Caco-2 (cell line): ENCODE results near the gene CD58. TPM values are rescaled to one million over a fixed set of nuclear protein-coding genes. Genes with fewer than 3 reads are reported as not detected.

Source experiments
- BruUV-seq: library from RNA; stranded (reverse); fragments of 400-500 nt; replicated peaks from 2 replicates; lab custom pipeline; 2021; lab: Mats Ljungman, UMichigan
- CTCF ChIA-PET: fragments of 300-600 bp; sonication (Branson Sonifier 250); formaldehyde crosslinking; loops from one replicate; lab custom pipeline; 2022; ENCODE audit warnings: antibody characterized with exemption; lab: Charles Lee
- POLR2A ChIA-PET: fragments of 300-600 bp; sonication (Branson Sonifier 250); formaldehyde crosslinking; loops from one replicate; lab custom pipeline; 2022; ENCODE audit warnings: antibody characterized with exemption; lab: Charles Lee
- DNase-seq, 2 experiments: peaks; one replicate each; pipeline versions ENCODE4 v3.0.0 to v3.0.0-alpha.2; 2020 to 2022
- H3K27me3 ChIP-seq: replicated peaks from 2 replicates; pipeline ENCODE4 v1.6.0; 2011; ENCODE audit warnings: low read length; ENCODE audit not compliant: control insufficient read depth, insufficient read depth
- H3K36me3 ChIP-seq: 2 replicates; pipeline ENCODE4 v1.5.1; 2011; ENCODE audit warnings: low read length; ENCODE audit not compliant: control insufficient read depth, insufficient read depth
- H3K4me1 ChIP-seq: fragments of 250-450 bp; sonication (Bioruptor Pico); 2 replicates; pipeline ENCODE4 v1.5.1; 2020; ENCODE audit warnings: mild to moderate bottlenecking
- H3K4me3 ChIP-seq: 2 replicates; pipeline ENCODE4 v1.5.1; 2011; ENCODE audit warnings: low read depth, mild to moderate bottlenecking, control low read depth, low read length
- H3K9me3 ChIP-seq: fragments of 250-450 bp; sonication (Bioruptor Pico); 2 replicates; pipeline ENCODE4 v1.5.1; 2020; ENCODE audit warnings: mild to moderate bottlenecking, moderate library complexity
- H3K27ac Mint-ChIP-seq: one replicate; pipeline ENCODE4 v1.8.0; 2022; ENCODE audit warnings: mixed read lengths; ENCODE audit not compliant: unreplicated experiment
- H3K27me3 Mint-ChIP-seq: one replicate; pipeline ENCODE4 v1.8.0; 2022; ENCODE audit warnings: mixed read lengths; ENCODE audit not compliant: insufficient read depth, unreplicated experiment
- H3K36me3 Mint-ChIP-seq: one replicate; pipeline ENCODE4 v1.8.0; 2022; ENCODE audit warnings: mild to moderate bottlenecking, mixed read lengths; ENCODE audit not compliant: insufficient read depth, unreplicated experiment
- H3K4me1 Mint-ChIP-seq: one replicate; pipeline ENCODE4 v1.8.0; 2022; ENCODE audit warnings: low read depth, mixed read lengths; ENCODE audit not compliant: unreplicated experiment
- H3K4me3 Mint-ChIP-seq: one replicate; pipeline ENCODE4 v1.8.0; 2022; ENCODE audit warnings: mild to moderate bottlenecking, moderate library complexity, mixed read lengths; ENCODE audit not compliant: unreplicated experiment
- H3K9me3 Mint-ChIP-seq: one replicate; pipeline ENCODE4 v1.8.0; 2022; ENCODE audit warnings: mixed read lengths; ENCODE audit not compliant: unreplicated experiment
- intact Hi-C: fragments of 100-400 bp; cut with micrococcal nuclease; formaldehyde crosslinking; loops from one replicate; pipeline ENCODE4 v1.10.0; 2022; ENCODE audit not compliant: unreplicated experiment
- total RNA-seq: library from RNA; stranded (reverse); gene quantifications from 2 replicates; pipeline ENCODE4 v1.2.3, GENCODE V29; 2022
- TF ChIP-seq, protein P1 (sequence below), 2 experiments: fragments of 200-600 bp in 1 of 2; IDR thresholded peaks; 1 replicate in 1 of 2; 2 replicates in 1 of 2; pipeline versions ENCODE4 v1.5.1 to v1.8.0; 2011 to 2022; ENCODE audit warnings: antibody characterized with exemption in 1 of 2, control low read depth in 1 of 2, inconsistent platforms in 1 of 2, low read depth in 1 of 2, low read length in 1 of 2, mild to moderate bottlenecking in 1 of 2, moderate library complexity in 1 of 2; ENCODE audit not compliant: insufficient read depth in 1 of 2, severe bottlenecking in 1 of 2, unreplicated experiment in 1 of 2

Gene CD58
- total RNA-seq, 1 experiment from 2014 or later, result 5.6 TPM

DNA sequence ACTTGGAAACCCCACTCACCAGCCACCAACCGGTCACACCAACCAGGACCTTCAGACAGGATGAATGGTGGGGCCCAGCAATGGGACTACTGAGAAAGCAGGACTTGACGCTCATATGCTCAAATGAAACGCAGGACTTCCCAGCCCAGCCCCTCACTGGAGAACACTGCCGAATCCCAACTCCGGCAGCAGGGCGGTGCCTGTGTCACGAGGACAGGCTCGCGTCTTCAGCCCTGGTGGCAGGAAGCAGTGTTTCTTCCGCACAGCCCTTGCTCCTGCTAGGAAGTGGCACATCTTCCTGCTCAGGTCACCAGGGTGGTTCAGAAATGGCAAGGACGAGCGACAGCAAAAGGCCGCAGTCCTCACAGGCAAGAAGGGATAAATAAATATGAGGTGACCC lies 38.9 kb downstream of the CD58 start:
- peaks cover 9% of the 10 kb centered on the region for H3K36me3 Mint-ChIP-seq
- Histone ChIP-seq H3K4me3 (no peak overlapping the region), H3K27me3 (no peaks in the 10 kb centered on the region), H3K9me3 (no peaks in the 10 kb centered on the region), H3K36me3 (no peaks in the 10 kb centered on the region), H3K4me1 (no peaks in the 10 kb centered on the region)
- ChIA-PET CTCF (no interaction called here), POLR2A (no interaction called here)
- intact Hi-C loops, result no loop called here
- no peaks in the 10 kb centered on the region for H3K27me3 Mint-ChIP-seq
- no peak for DNase-seq
- H3K4me1 Mint-ChIP-seq, result no peaks in the 10 kb centered on the region
- no peak overlapping the region for H3K4me3 Mint-ChIP-seq
- no peak overlapping the region for H3K27ac Mint-ChIP-seq
- no TSS peak for BruUV-seq
- H3K9me3 Mint-ChIP-seq, result no peaks in the 10 kb centered on the region
- TF ChIP-seq, protein P1, sequence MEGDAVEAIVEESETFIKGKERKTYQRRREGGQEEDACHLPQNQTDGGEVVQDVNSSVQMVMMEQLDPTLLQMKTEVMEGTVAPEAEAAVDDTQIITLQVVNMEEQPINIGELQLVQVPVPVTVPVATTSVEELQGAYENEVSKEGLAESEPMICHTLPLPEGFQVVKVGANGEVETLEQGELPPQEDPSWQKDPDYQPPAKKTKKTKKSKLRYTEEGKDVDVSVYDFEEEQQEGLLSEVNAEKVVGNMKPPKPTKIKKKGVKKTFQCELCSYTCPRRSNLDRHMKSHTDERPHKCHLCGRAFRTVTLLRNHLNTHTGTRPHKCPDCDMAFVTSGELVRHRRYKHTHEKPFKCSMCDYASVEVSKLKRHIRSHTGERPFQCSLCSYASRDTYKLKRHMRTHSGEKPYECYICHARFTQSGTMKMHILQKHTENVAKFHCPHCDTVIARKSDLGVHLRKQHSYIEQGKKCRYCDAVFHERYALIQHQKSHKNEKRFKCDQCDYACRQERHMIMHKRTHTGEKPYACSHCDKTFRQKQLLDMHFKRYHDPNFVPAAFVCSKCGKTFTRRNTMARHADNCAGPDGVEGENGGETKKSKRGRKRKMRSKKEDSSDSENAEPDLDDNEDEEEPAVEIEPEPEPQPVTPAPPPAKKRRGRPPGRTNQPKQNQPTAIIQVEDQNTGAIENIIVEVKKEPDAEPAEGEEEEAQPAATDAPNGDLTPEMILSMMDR (IDR thresholded peaks at IDR 0.05; ENCODE audit: insufficient read depth in 1 of 2, low read depth in 1 of 2, low read length in 1 of 2, severe bottlenecking in 1 of 2, unreplicated experiment in 1 of 2), result no peak

DNA sequence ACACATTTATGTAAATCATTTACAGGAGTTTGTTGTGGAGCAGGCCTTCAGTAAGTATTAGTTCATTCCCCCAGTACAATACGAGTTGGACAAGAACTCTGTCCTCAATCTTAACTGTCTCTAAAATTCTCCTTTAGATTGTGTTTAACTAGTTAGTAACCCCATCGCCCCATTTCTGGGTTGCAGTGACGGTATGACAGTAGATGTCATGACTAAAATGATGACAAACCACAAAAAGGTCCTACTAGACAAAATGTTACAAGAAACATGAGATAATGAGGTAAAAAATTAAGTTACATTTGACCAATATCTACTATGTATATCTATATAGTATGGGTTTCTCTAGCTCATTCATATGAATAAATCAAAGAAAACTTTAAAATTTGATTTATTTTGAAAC lies 41.1 kb downstream of the CD58 start:
- no peaks in the 10 kb centered on the region for H3K27me3 Mint-ChIP-seq
- Histone ChIP-seq H3K36me3 (no peaks in the 10 kb centered on the region), H3K4me3 (no peak overlapping the region), H3K4me1 (no peaks in the 10 kb centered on the region), H3K9me3 (no peaks in the 10 kb centered on the region), H3K27me3 (no peaks in the 10 kb centered on the region)
- intact Hi-C loops, result no loop called here
- TF ChIP-seq, protein P1 (IDR thresholded peaks at IDR 0.05; ENCODE audit: insufficient read depth in 1 of 2, low read depth in 1 of 2, low read length in 1 of 2, severe bottlenecking in 1 of 2, unreplicated experiment in 1 of 2), result no peak
- no peak overlapping the region for H3K27ac Mint-ChIP-seq
- ChIA-PET CTCF (no interaction called here), POLR2A (no interaction called here)
- no peak for DNase-seq
- no peaks in the 10 kb centered on the region for H3K9me3 Mint-ChIP-seq
- peaks cover 9% of the 10 kb centered on the region for H3K36me3 Mint-ChIP-seq
- H3K4me1 Mint-ChIP-seq, result no peaks in the 10 kb centered on the region
- no TSS peak for BruUV-seq
- no peak overlapping the region for H3K4me3 Mint-ChIP-seq

DNA sequence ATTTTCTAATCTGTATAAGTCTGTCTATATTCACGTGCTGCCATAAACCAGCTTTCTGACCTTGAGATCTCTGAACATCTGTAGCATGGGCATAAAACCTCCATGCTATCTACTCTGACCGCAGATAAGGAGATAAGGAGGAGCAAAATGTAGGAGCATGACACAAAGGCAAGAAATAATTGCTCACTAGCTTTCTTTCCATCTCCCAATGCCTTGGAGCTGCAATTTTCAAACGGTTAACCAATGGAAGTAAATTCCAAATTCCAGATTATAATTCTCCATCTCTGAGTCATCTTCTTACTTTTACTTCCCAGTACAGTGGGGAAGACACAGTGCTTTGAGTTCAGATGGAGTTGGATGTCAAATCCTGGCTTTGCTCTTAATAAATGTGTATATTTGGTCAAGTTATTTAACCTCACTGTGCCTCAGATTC lies 41.6 kb downstream of the CD58 start:
- Histone ChIP-seq H3K27me3 (no peaks in the 10 kb centered on the region), H3K9me3 (no peaks in the 10 kb centered on the region), H3K4me3 (no peak overlapping the region), H3K36me3 (no peaks in the 10 kb centered on the region), H3K4me1 (no peaks in the 10 kb centered on the region)
- ChIA-PET CTCF (no interaction called here), POLR2A (no interaction called here)
- BruUV-seq, result no TSS peak
- Mint-ChIP-seq H3K9me3 (no peaks in the 10 kb centered on the region), H3K27ac (no peak overlapping the region), H3K36me3 (peaks cover 9% of the 10 kb centered on the region), H3K27me3 (no peaks in the 10 kb centered on the region), H3K4me3 (no peak overlapping the region), H3K4me1 (no peaks in the 10 kb centered on the region)
- intact Hi-C loops, result no loop called here
- DNase-seq, result no peak
- TF ChIP-seq, protein P1 (IDR thresholded peaks at IDR 0.05; ENCODE audit: insufficient read depth in 1 of 2, low read depth in 1 of 2, low read length in 1 of 2, severe bottlenecking in 1 of 2, unreplicated experiment in 1 of 2), result no peak
